IMR-90 (cell line): ENCODE data around the gene TSPAN32. TPM values are rescaled to one million over a fixed set of nuclear protein-coding genes. Genes with fewer than 3 reads are reported as not detected.

Source experiments
- ATAC-seq: fragments of 200-7000 bp; cut with Tn5 transposase; 2 replicates; pipeline ENCODE4 v1.9.1; 2020; ENCODE audit warnings: low read depth, mild to moderate bottlenecking, moderate library complexity
- BruUV-seq: library from RNA; stranded (reverse); fragments of 400-500 nt; replicated peaks from 2 replicates; lab custom pipeline; 2021; lab: Mats Ljungman, UMichigan
- CTCF ChIA-PET: fragments of 300-600 bp; formaldehyde crosslinking; extraction: SDS; loops from one replicate; lab custom pipeline; 2021; ENCODE audit warnings: antibody characterized with exemption; lab: Yijun Ruan, JAX
- POLR2A ChIA-PET: fragments of 300-600 bp; sonication (Branson Sonifier 250); formaldehyde crosslinking; loops from one replicate; lab custom pipeline; 2022; ENCODE audit warnings: antibody characterized with exemption; ENCODE audit not compliant: unreplicated experiment; lab: Charles Lee
- DNase-seq: peaks from one replicate; pipeline ENCODE4 v3.0.0; 2013
- H2AFZ ChIP-seq: replicated peaks from 2 replicates; pipeline ENCODE3; 2013; ENCODE audit warnings: low read length, mild to moderate bottlenecking; ENCODE audit not compliant: poor library complexity
- H2AK5ac ChIP-seq: 2 replicates; pipeline ENCODE4 v1.6.1; 2013; ENCODE audit warnings: low read depth, low read length, inconsistent platforms
- H2AK9ac ChIP-seq: replicated peaks from 2 replicates; pipeline ENCODE3; 2013; ENCODE audit warnings: mild to moderate bottlenecking, low read depth, low read length, moderate library complexity; ENCODE audit not compliant: poor library complexity
- H2BK120ac ChIP-seq: 2 replicates; pipeline ENCODE4 v1.6.1; 2013; ENCODE audit warnings: low read depth, low read length, inconsistent platforms
- H2BK15ac ChIP-seq: 3 replicates; pipeline ENCODE4 v1.6.1; 2013; ENCODE audit warnings: low read depth, low read length, inconsistent platforms
- H2BK20ac ChIP-seq: 2 replicates; pipeline ENCODE4 v1.6.1; 2013; ENCODE audit warnings: low read depth, mild to moderate bottlenecking, inconsistent platforms, low read length, moderate library complexity
- H2BK5ac ChIP-seq: 2 replicates; pipeline ENCODE4 v1.6.1; 2013; ENCODE audit warnings: mild to moderate bottlenecking, low read depth, low read length, inconsistent platforms; ENCODE audit not compliant: poor library complexity, severe bottlenecking
- H3K14ac ChIP-seq: replicated peaks from 2 replicates; pipeline ENCODE4 v1.6.1; 2013; ENCODE audit warnings: low read depth, low read length, inconsistent platforms
- H3K18ac ChIP-seq: 2 replicates; pipeline ENCODE4 v1.6.1; 2013; ENCODE audit warnings: low read depth, low read length, control low read depth
- H3K23ac ChIP-seq: 2 replicates; pipeline ENCODE4 v1.6.1; 2013; ENCODE audit warnings: low read depth, low read length, inconsistent platforms
- H3K27ac ChIP-seq: 2 replicates; pipeline ENCODE4 v1.5.1; 2013; ENCODE audit warnings: mild to moderate bottlenecking, control low read depth, low read length; ENCODE audit not compliant: insufficient read depth
- H3K27me3 ChIP-seq: 2 replicates; pipeline ENCODE4 v1.6.1; 2013; ENCODE audit warnings: low read length; ENCODE audit not compliant: control insufficient read depth, insufficient read depth
- H3K36me3 ChIP-seq: 2 replicates; pipeline ENCODE4 v1.6.1; 2013; ENCODE audit warnings: low read length, mixed read lengths; ENCODE audit not compliant: control insufficient read depth, insufficient read depth
- H3K4ac ChIP-seq: 2 replicates; pipeline ENCODE4 v1.6.1; 2013; ENCODE audit warnings: low read depth, low read length, inconsistent platforms
- H3K4me1 ChIP-seq: 2 replicates; pipeline ENCODE4 v1.6.1; 2013; ENCODE audit warnings: low read length, mixed read lengths; ENCODE audit not compliant: control insufficient read depth, insufficient read depth
- H3K4me2 ChIP-seq: 2 replicates; pipeline ENCODE4 v1.6.1; 2013; ENCODE audit warnings: low read depth, mild to moderate bottlenecking, control low read depth, low read length, moderate library complexity
- H3K4me3 ChIP-seq: 2 replicates; pipeline ENCODE4 v1.5.1; 2013; ENCODE audit warnings: low read depth, mild to moderate bottlenecking, control low read depth, low read length, moderate library complexity; ENCODE audit not compliant: insufficient read depth
- H3K56ac ChIP-seq: 2 replicates; pipeline ENCODE4 v1.6.1; 2013; ENCODE audit warnings: low read length, inconsistent platforms; ENCODE audit not compliant: insufficient read depth; ENCODE audit errors: extremely low read depth
- H3K79me1 ChIP-seq, 2 experiments: 2 replicates each; pipeline ENCODE4 v1.6.1; 2013; ENCODE audit warnings: low read length in 2 of 2, inconsistent platforms in 1 of 2, low read depth in 1 of 2
- H3K9ac ChIP-seq: 2 replicates; pipeline ENCODE4 v1.6.1; 2013; ENCODE audit warnings: low read depth, low read length, control low read depth
- H3K9me1 ChIP-seq: 2 replicates; pipeline ENCODE4 v1.6.1; 2013; ENCODE audit warnings: low read length, inconsistent platforms; ENCODE audit not compliant: insufficient read depth
- H3K9me3 ChIP-seq: 2 replicates; pipeline ENCODE4 v1.6.1; 2013; ENCODE audit warnings: low read length; ENCODE audit not compliant: control insufficient read depth, insufficient read depth
- H4K20me1 ChIP-seq: 2 replicates; pipeline ENCODE4 v1.6.1; 2013; ENCODE audit warnings: low read length, inconsistent platforms; ENCODE audit not compliant: insufficient read depth
- H4K5ac ChIP-seq: 2 replicates; pipeline ENCODE4 v1.6.1; 2013; ENCODE audit warnings: mild to moderate bottlenecking, low read depth, low read length, control low read depth
- H4K8ac ChIP-seq, 2 experiments: 2 replicates each; pipeline ENCODE4 v1.6.1; 2013; ENCODE audit warnings: low read depth in 2 of 2, low read length in 2 of 2, control low read depth in 1 of 2, inconsistent platforms in 1 of 2
- H4K91ac ChIP-seq: 2 replicates; pipeline ENCODE4 v1.6.1; 2013; ENCODE audit warnings: low read depth, low read length, inconsistent platforms; ENCODE audit not compliant: insufficient read depth
- CTCF ChIP-seq: conservative IDR thresholded peaks from 2 replicates; pipeline ENCODE4 v1.5.1; 2012; ENCODE audit warnings: mild to moderate bottlenecking, low read depth, low read length, improper control_type of control experiment
- MAFK ChIP-seq: IDR thresholded peaks from 2 replicates; pipeline ENCODE4 v1.6.1; 2012; ENCODE audit warnings: low read depth, low read length, improper control_type of control experiment
- MAZ ChIP-seq: IDR thresholded peaks from 2 replicates; pipeline ENCODE4 v1.6.1; 2012; ENCODE audit warnings: low read depth, mild to moderate bottlenecking, low read length, improper control_type of control experiment, moderate library complexity, borderline replicate concordance
- MXI1 ChIP-seq: IDR thresholded peaks from 2 replicates; pipeline ENCODE4 v1.6.1; 2012; ENCODE audit warnings: low read depth, mild to moderate bottlenecking, low read length, moderate library complexity, borderline replicate concordance
- WGBS, 2 experiments: methylation state at CpG; one replicate each; pipeline versions ENCODE4 v1.1.5 to v1.1.7; 2013; ENCODE audit warnings: missing lambda C conversion rate in 2 of 2; ENCODE audit not compliant: insufficient read length in 1 of 2; ENCODE audit errors: extremely low coverage in 2 of 2; 5-methylcytosine and 5-hydroxymethylcytosine counted together
- dilution Hi-C: fragments of 300-500 bp; cut with HindIII; formaldehyde crosslinking; loops from one replicate; pipeline ENCODE4 v1.14.3; 2018; ENCODE audit warnings: low sequenced_read_pairs; ENCODE audit not compliant: unreplicated experiment
- in situ Hi-C: fragments of 300-500 bp; cut with MboI; formaldehyde crosslinking; loops from 3 replicates; pipeline ENCODE4 v1.14.3; 2019; ENCODE audit warnings: low sequenced_read_pairs, inconsistent platforms, mixed read lengths
- intact Hi-C: fragments of 100-400 bp; cut with micrococcal nuclease; formaldehyde crosslinking; loops from 2 replicates; pipeline ENCODE4 v1.10.0; 2022
- polyA plus RNA-seq, 3 experiments: library from polyadenylated mRNA; depleted of rRNA; stranded (reverse); fragments of >200 nt; gene quantifications; 2 replicates each; pipeline ENCODE4 v1.2.3, GENCODE V29; 2012; ENCODE audit warnings: low replicate concordance in 1 of 3
- total RNA-seq: library from RNA; depleted of rRNA; stranded (reverse); fragments of >200 nt; gene quantifications from 2 replicates; pipeline ENCODE4 v1.2.3, GENCODE V29; 2012
- TF ChIP-seq, protein P1 (sequence below): fragments of 150-350 bp; IDR thresholded peaks from 2 replicates; pipeline ENCODE4 v1.6.1; 2017; ENCODE audit warnings: mild to moderate bottlenecking, antibody characterized with exemption, low read length, low read depth
- TF ChIP-seq, protein P2 (sequence below): fragments of 150-350 bp; IDR thresholded peaks from 2 replicates; pipeline ENCODE4 v1.6.1; 2016; ENCODE audit warnings: low read depth, mild to moderate bottlenecking, low read length, moderate library complexity, borderline replicate concordance

TSPAN32 gene
- total and polyA plus RNA-seq, 2 of the 4 experiments (the other 2 are of a cell fraction): 0.07 TPM; not detected in 1

GRCh38 chr11:2360081-2360642 is 58.3 kb downstream of the TSPAN32 start:
- Histone ChIP-seq H2BK15ac (no peak overlapping the region), H3K4me1 (peaks cover 5% of the 10 kb centered on the region), H3K27ac (no peak overlapping the region), H2AK5ac (no peak overlapping the region), H4K20me1 (0 out of 2 replicates have a peak, but pooled peaks cover 1% of the 10 kb centered on the region), H4K91ac (no peak overlapping the region), H3K23ac (no peak overlapping the region), H2BK120ac (no peak overlapping the region), H3K4me2 (no peak overlapping the region), H4K5ac (no peak overlapping the region), H3K79me1 (no peaks in the 10 kb centered on the region), H3K14ac (no peak overlapping the region), H3K56ac (no peak overlapping the region), H3K9me3 (no peaks in the 10 kb centered on the region), H3K9me1 (peaks cover 6% of the 10 kb centered on the region; the same call in 1 of the 2 replicates), H2BK20ac (no peak overlapping the region), H2BK5ac (no peak overlapping the region), H3K18ac (no peak overlapping the region), H2AK9ac (no peak overlapping the region), H3K27me3 (peaks cover 5% of the 10 kb centered on the region; the same call in 1 of the 2 replicates), H3K4me3 (no peak overlapping the region), H3K36me3 (no peaks in the 10 kb centered on the region), H4K8ac (no peak overlapping the region), H3K4ac (no peak overlapping the region), H2AFZ (no peak overlapping the region), H3K9ac (no peak overlapping the region)
- TF ChIP-seq MAFK (no peak), MXI1 (no peak), CTCF (no peak), MAZ (no peak)
- TF ChIP-seq, protein P1, sequence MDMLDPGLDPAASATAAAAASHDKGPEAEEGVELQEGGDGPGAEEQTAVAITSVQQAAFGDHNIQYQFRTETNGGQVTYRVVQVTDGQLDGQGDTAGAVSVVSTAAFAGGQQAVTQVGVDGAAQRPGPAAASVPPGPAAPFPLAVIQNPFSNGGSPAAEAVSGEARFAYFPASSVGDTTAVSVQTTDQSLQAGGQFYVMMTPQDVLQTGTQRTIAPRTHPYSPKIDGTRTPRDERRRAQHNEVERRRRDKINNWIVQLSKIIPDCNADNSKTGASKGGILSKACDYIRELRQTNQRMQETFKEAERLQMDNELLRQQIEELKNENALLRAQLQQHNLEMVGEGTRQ: no peak
- TF ChIP-seq, protein P2, sequence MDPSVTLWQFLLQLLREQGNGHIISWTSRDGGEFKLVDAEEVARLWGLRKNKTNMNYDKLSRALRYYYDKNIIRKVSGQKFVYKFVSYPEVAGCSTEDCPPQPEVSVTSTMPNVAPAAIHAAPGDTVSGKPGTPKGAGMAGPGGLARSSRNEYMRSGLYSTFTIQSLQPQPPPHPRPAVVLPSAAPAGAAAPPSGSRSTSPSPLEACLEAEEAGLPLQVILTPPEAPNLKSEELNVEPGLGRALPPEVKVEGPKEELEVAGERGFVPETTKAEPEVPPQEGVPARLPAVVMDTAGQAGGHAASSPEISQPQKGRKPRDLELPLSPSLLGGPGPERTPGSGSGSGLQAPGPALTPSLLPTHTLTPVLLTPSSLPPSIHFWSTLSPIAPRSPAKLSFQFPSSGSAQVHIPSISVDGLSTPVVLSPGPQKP: no peak
- in situ Hi-C loops: no loop called here
- intact Hi-C loops: no loop called here
- dilution Hi-C loops: no loop called here
- ChIA-PET CTCF (no interaction called here), POLR2A (no interaction called here)
- no peak for DNase-seq
- WGBS, 2 experiments: 80% methylated on average over 10 of the region's 14 CpGs; no CpG with 5 or more reads in 1 of the 2 experiments
- no peak for ATAC-seq
- BruUV-seq: no TSS peak
